ENCODE measurements around the gene SYT1.

Gene SYT1

GRCh38 chr12:79236920-79237319 lies 372.3 kb downstream of the SYT1 start:
- DNase-seq, result no peak

DNA sequence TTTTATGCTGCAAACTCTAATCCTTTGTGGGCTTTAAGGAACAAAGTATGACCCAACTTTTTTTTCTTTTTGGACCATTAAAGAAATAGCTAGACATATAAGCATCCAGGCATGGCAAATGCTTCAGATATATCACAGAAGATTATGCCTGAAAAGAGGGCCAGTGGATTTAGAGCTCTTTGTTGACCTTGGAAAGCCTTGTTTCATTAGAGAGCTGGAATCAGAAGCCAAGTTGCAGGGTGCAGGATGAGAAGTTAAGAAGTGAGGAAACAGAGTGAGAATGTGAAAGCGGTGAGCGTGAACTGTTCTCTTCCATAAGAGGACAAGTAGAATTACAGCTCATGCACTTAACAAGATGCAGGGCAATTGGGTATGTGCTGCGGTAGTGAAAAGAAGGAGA lies 373.7 kb downstream of the SYT1 start:
- no peak for DNase-seq

GRCh38 chr12:79247494-79247893 lies 382.9 kb downstream of the SYT1 start:
- no peak for DNase-seq

- no peak for DNase-seq
Observed at GRCh38 chr12:79250186-79250585, 385.6 kb downstream of the SYT1 start.

DNA sequence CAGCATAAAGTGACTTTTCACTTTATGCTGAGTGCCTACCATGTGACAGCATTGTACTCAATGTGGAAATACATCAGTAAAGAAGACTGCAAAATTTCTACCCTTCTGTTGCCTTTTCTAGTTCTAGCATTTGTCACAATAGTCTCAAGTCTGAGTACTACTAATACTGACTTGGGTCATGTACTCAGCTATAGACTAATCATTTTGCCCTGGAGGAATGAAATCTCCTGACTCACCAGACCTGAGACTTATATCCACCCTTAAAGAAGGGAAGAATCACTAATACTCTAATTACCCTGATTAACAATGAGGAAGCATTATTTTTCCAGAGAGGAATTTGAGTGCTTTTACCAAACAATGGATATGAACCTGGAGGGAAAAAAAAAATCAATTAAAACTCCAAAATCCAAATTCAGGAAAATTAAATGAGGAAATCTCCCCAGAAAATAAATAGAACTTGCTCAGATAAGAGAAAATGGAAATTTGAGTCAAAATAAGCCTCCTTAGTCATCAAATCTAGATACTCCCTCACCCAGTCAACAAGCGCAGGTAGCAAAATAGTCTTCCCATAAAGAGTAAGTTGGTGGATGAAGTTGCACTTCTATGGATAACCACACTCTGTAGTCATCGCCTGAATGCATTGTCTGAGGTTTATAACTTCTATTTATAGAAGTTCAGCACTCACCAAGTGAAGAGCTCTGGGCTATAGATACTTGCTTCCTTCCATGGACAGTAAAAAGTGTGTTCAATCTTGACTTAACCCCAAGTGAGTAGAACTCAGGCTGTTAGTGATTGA lies 386.6 kb downstream of the SYT1 start:
- DNase-seq, result no peak

DNA sequence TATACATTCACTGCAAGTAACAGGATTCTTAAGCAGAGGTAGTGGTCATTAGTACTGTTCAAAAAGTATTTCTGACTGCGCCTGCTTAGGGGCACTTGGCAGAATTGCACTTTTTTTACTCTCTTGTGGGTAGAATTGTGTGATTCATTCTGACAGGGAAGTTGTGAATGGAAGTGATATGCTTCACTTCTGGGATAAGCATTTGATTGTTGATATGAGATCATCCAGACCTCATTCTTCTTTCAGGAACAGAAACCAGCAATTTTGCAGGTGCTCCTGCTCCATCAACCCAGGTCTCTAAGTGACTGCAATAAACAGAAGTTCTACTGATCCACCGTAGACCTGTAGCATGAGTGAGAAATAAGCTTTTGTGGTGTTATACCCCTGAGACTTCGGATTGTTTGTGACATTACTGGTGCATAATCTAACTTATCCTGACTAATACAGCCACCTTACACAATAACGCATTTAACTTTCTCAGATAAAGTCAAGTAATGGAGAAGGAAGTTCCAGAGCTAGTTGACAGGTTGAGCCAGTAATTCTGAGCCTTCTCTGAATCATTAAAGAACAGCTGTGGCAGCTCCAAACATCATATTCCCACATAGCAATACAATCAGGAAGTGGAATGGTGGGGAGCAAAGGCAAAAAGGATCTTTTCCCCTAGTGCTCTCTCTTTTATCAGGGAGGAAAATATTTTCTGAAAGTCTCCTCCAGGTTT lies 387.9 kb downstream of the SYT1 start:
- no peak for DNase-seq

GRCh38 chr12:79255288-79255687 lies 390.7 kb downstream of the SYT1 start:
- DNase-seq, result no peak

DNA sequence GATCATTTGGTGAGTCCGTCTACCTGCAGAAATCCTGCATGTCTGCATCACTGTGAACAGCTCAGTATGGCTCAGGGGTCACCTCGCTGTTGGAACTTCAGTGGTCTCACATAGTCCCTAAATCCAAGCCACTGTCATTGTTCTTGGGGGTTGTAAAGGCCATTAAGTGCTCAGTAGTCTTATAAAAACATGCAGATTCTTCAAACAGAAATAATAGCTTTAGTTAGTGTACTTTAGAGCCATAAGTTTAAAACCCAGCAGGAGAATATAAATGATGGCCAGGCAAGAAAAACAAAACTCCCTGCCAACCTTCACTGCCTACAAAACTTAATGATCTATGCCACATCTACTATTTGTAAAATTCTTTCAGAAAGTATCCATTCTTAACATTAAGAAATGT lies 396.3 kb downstream of the SYT1 start:
- no peak for DNase-seq

- no peak for DNase-seq
Observed at GRCh38 chr12:79262938-79263337, 398.4 kb downstream of the SYT1 start.

GRCh38 chr12:79266343-79267144 lies 402.0 kb downstream of the SYT1 start:
- no peak for DNase-seq

DNA sequence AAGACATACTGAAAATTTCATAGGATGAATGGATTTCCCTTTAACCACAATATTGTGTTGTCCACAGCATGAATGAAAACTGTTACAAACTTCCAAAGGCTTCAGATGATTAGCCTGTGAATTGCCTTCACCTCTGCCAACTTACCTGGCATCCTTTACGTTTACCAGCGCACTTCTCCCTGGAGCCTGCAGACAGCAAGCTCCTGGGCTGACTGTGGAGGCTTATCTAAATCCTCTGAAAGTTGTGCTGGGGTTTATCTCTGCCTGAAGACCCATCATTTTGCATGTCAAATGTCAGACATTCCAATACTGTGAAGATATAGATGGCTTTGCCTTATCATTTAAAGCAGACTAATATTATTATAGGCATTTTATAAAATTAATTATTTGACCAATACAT lies 403.0 kb downstream of the SYT1 start:
- DNase-seq, result no peak

DNA sequence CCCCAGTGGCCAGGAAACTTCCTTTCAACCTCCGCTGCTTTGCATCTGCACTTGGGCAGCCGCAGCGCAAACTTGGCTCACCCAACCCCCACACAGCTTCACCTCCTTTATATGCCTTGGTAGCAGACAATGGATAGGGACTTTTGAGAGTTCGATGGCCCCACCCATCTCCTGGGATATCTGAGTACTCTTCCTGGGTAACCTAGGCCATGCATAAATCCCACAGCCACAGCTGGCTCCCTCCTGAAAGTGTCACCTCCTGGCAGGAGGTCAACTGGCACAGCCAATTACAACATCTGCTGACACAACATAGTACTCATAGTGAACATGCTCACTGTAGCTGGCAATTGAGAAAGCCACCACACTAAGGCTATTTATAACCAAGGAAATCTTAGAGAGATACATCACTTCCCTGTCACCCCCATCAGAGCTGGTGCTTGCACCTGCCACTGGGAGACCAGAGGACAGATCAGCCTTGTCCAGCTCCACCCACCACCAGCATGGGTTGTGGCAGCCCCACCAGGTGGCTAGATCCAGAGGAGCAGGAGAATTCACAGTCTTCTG lies 410.0 kb downstream of the SYT1 start:
- no peak for DNase-seq

- DNase-seq, result no peak
Observed at GRCh38 chr12:79275631-79276030, 411.1 kb downstream of the SYT1 start.

- no peak for DNase-seq
Observed at GRCh38 chr12:79283364-79283763, 418.8 kb downstream of the SYT1 start.

DNA sequence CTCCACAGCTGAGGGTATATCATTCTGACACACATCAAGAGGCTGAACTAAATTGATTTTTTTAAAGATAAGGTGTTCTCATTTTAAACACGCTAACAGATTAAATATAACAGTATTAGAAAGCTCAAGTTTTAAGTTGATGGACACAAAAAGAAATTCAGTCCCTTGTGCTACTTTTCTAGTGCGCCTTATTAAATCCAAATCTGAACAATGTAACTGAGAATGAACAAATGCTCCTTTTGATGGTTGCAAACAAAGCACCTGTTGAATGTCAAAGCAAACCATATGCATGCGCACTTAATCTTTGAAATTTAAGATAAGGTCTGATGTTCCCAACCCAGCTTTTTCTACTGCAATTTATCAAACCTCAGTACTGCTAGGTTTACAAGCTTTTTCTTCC lies 424.3 kb downstream of the SYT1 start:
- no peak for DNase-seq

GRCh38 chr12:79291711-79292110 lies 427.1 kb downstream of the SYT1 start:
- DNase-seq, result no peak

GRCh38 chr12:79294590-79294989 lies 430.0 kb downstream of the SYT1 start:
- no peak for DNase-seq

- DNase-seq, result no peak
Observed at GRCh38 chr12:79295572-79295971, 431.0 kb downstream of the SYT1 start.

DNA sequence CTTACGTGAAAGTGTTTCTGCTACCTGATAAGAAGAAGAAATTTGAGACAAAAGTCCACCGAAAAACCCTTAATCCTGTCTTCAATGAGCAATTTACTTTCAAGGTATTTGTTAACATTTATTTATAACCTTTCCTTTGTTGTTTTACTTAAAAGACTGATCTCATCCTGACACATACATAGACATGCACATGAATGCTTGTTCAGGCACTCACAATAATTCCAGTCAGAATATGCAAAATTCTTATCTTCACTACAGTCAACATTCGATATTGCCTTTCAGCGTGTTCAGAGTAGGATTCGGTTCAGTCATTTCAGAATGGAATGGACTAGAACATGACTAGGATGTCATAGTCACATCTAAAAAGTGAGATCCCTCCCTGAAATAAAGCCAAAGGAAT lies 431.6 kb downstream of the SYT1 start:
- DNase-seq, result no peak

GRCh38 chr12:79296871-79297270 lies 432.3 kb downstream of the SYT1 start:
- no peak for DNase-seq

- DNase-seq, result no peak
Observed at GRCh38 chr12:79298506-79298905, 433.9 kb downstream of the SYT1 start.

- DNase-seq, result no peak
Observed at GRCh38 chr12:79299447-79300198, 435.0 kb downstream of the SYT1 start.

- DNase-seq, result no peak
Observed at GRCh38 chr12:79300199-79300568, 435.6 kb downstream of the SYT1 start.
